AG04450 (cell line): ENCODE measurements around the gene CASP3. TPM values are rescaled to one million over a fixed set of nuclear protein-coding genes. Genes with fewer than 3 reads are reported as not detected.

Source experiments
- CTCF ChIA-PET: fragments of 300-600, 350-600 bp; formaldehyde crosslinking; extraction: SDS; loops from one replicate; lab custom pipeline; 2022; ENCODE audit warnings: antibody characterized with exemption, inconsistent platforms; lab: Charles Lee
- POLR2A ChIA-PET: fragments of 350-600 bp; formaldehyde crosslinking; extraction: SDS; loops from one replicate; lab custom pipeline; 2021; ENCODE audit warnings: antibody characterized with exemption, inconsistent platforms; lab: Yijun Ruan, JAX
- DNase-seq: peaks from one replicate; pipeline ENCODE4 v3.0.0-alpha.2; 2011; ENCODE audit warnings: low read depth, low spot score
- H3K27ac ChIP-seq: one replicate; pipeline ENCODE4 v1.5.1; 2012; ENCODE audit warnings: low read depth, low read length, control low read depth
- H3K27me3 ChIP-seq: one replicate; pipeline ENCODE4 v1.6.0; 2012; ENCODE audit warnings: low read length; ENCODE audit not compliant: control insufficient read depth, insufficient read depth
- H3K4me3 ChIP-seq: 2 replicates; pipeline ENCODE4 v1.5.1; 2011; ENCODE audit warnings: mild to moderate bottlenecking, low read depth, low read length, control low read depth
- H3K9me3 ChIP-seq: 2 replicates; pipeline ENCODE4 v1.5.1; 2012; ENCODE audit warnings: low read length; ENCODE audit not compliant: control insufficient read depth, insufficient read depth
- CTCF ChIP-seq: IDR thresholded peaks from 2 replicates; pipeline ENCODE4 v1.5.1; 2011; ENCODE audit warnings: low read depth, low read length, control low read depth, inconsistent platforms
- polyA plus RNA-seq: library from polyadenylated mRNA; depleted of rRNA; stranded (reverse); fragments of >200 nt; gene quantifications from 2 replicates; pipeline ENCODE4 v1.2.3, GENCODE V29; 2011

The CASP3 gene
- polyA plus RNA-seq, 1 experiment, result 51.8 TPM

- ChIA-PET POLR2A (no interaction called here), CTCF (interaction anchor here (1.2 kb wide), 1 partner anchor 409 kb away, joined by 3 read pairs; no protein-coding TSS in a partner anchor)
- Histone ChIP-seq H3K4me3 (no peak overlapping the region), H3K9me3 (no peaks in the 10 kb centered on the region), H3K27me3 (no peaks in the 10 kb centered on the region), H3K27ac (peak overlapping the region; percentile 11)
- TF ChIP-seq CTCF, result no peak
- DNase-seq, result no peak
Observed at GRCh38 chr4:184672741-184673140, 23.5 kb upstream of the CASP3 start.

DNA sequence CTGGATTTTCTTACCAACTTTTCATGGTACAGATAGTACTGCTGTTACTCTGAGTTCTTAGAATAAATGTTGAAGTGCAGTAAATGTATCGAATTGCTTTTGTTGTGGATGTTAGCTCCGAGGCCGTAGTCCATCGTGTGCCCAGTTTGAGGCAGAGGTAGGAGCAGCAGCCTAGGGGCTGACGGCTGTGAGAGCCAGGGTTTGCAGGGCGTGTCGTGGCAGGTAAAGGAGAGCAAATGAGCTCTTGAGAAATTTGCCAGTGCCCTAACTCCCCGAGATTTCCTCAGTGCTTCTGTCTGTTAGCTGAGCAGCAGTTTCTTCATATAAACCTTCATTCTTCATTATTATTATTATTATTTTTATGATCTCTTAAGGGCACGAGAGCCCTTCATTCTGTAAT is 21.9 kb upstream of the CASP3 start:
- Histone ChIP-seq H3K9me3 (no peaks in the 10 kb centered on the region), H3K27ac (no peak overlapping the region), H3K4me3 (no peak overlapping the region), H3K27me3 (no peaks in the 10 kb centered on the region)
- CTCF ChIA-PET, result no interaction called here
- no peak for DNase-seq
- TF ChIP-seq CTCF, result no peak
- POLR2A ChIA-PET, result no interaction called here

- H3K9me3 ChIP-seq, result no peaks in the 10 kb centered on the region
- ChIA-PET POLR2A (no interaction called here), CTCF (no interaction called here)
- no peak overlapping the region for H3K27ac ChIP-seq
- H3K4me3 ChIP-seq, result no peak overlapping the region
- H3K27me3 ChIP-seq, result no peaks in the 10 kb centered on the region
- DNase-seq, result no peak
- TF ChIP-seq CTCF, result no peak
Observed at GRCh38 chr4:184669251-184669650, 20.0 kb upstream of the CASP3 start.

- CTCF ChIA-PET, result no interaction called here
- POLR2A ChIA-PET, result no interaction called here
- DNase-seq, result no peak
Observed at GRCh38 chr4:184668511-184669114, 19.4 kb upstream of the CASP3 start.

More at GRCh38 chr4:184668511-184669114, 19.4 kb upstream of the CASP3 start:
- no peak for TF ChIP-seq CTCF
- H3K9me3 ChIP-seq, result no peaks in the 10 kb centered on the region
- no peak overlapping the region for H3K27ac ChIP-seq
- H3K4me3 ChIP-seq, result no peak overlapping the region
- H3K27me3 ChIP-seq, result no peaks in the 10 kb centered on the region
